ENCODE results near the gene CAMK1D. TPM values are rescaled to one million over a fixed set of nuclear protein-coding genes. Genes with fewer than 3 reads are reported as not detected.

Gene CAMK1D
- total RNA-seq, 1 experiment from 2014 or later, result 6.3 TPM

- no peak overlapping the region for H3K27ac ChIP-seq (ENCODE audit: insufficient read length, low read depth, low read length)
- Mint-ChIP-seq H3K4me3 (no peak overlapping the region), H3K36me3 (ENCODE audit: insufficient read depth in 1 of 3, low read depth in 3 of 3) (no peaks in the 10 kb centered on the region; a peak in 1 of 7 replicates), H3K9me3 (no peaks in the 10 kb centered on the region), H3K27me3 (ENCODE audit: low read depth) (no peaks in the 10 kb centered on the region), H3K4me1 (peaks cover 13 to 18% of the 10 kb centered on the region in 2 experiments), H3K27ac (peak overlapping the region in 1 of 3 experiments; percentile 58; a peak in 1 of 7 replicates)
- H2BK12ac ChIP-seq (ENCODE audit: insufficient read length, low read depth, low read length), result no peak overlapping the region
- no peak overlapping the region for H4K8ac ChIP-seq (replicated peaks; ENCODE audit: insufficient read length, low read depth, low read length)
- no peaks in the 10 kb centered on the region for H3K79me2 ChIP-seq (ENCODE audit: insufficient read depth, low read length)
- H2AFZ ChIP-seq (ENCODE audit: low read length), result no peak overlapping the region
- H3K4me2 ChIP-seq (ENCODE audit: insufficient read depth, insufficient read length, low read length), result no peak overlapping the region
- no peak overlapping the region for H4K91ac ChIP-seq (ENCODE audit: insufficient read length, low read depth, low read length)
- H3K23me2 ChIP-seq (ENCODE audit: insufficient read length, low read depth, low read length, poor library complexity, severe bottlenecking), result no peaks in the 10 kb centered on the region
- no peak overlapping the region for H3T11ph ChIP-seq (ENCODE audit: low read length)
- DNase-seq, result no peak
- no peaks in the 10 kb centered on the region for H4K20me1 ChIP-seq (ENCODE audit: control insufficient read depth, insufficient read depth, insufficient read length)
- H2BK5ac ChIP-seq (ENCODE audit: insufficient read length, low read length), result no peak overlapping the region
- no peak overlapping the region for H3K4ac ChIP-seq (ENCODE audit: low read depth, low read length)
- no peak overlapping the region for H2BK120ac ChIP-seq (ENCODE audit: low read depth, low read length, poor library complexity, severe bottlenecking)
- no peaks in the 10 kb centered on the region for H3K27me3 ChIP-seq (ENCODE audit: insufficient read depth, low read length)
- H3K14ac ChIP-seq (ENCODE audit: insufficient read depth, low read length), result no peak overlapping the region
- H2BK20ac ChIP-seq (ENCODE audit: low read depth, low read length, poor library complexity, severe bottlenecking), result no peak overlapping the region
- H3K4me1 ChIP-seq (ENCODE audit: insufficient read depth, low read length), result no peaks in the 10 kb centered on the region
- no peak overlapping the region for H3K9ac ChIP-seq (ENCODE audit: extremely low read depth, insufficient read length, low read length)
- no peak overlapping the region for H3K18ac ChIP-seq (ENCODE audit: insufficient read length, low read depth, low read length)
- TF ChIP-seq CTCF (conservative IDR thresholded peaks at IDR 0.05), result no peak
- no CpG with 5 or more reads among the region's 17 CpGs for WGBS (ENCODE audit: extremely low coverage, insufficient read length, low lambda C conversion rate)
- H3K79me1 ChIP-seq (ENCODE audit: insufficient read depth, low read depth, low read length, poor library complexity, severe bottlenecking), result no peaks in the 10 kb centered on the region
- H2BK15ac ChIP-seq (ENCODE audit: low read depth, low read length), result no peak overlapping the region
- H3K56ac ChIP-seq (ENCODE audit: insufficient read length, low read depth, low read length), result no peak overlapping the region
- no peak overlapping the region for H2AK5ac ChIP-seq (ENCODE audit: insufficient read length, low read length)
- no peaks in the 10 kb centered on the region for H3K9me3 ChIP-seq (ENCODE audit: control insufficient read depth, low read depth, low read length)
- H4K5ac ChIP-seq (ENCODE audit: insufficient read length, low read depth, low read length), result no peak overlapping the region
- no peak overlapping the region for H3K23ac ChIP-seq (ENCODE audit: insufficient read length, low read depth, low read length)
Observed at GRCh38 chr10:12466704-12467305, 117.5 kb downstream of the CAMK1D start.

Measured in H9 (cell line).